SK-N-SH treated with all-trans-retinoic acid at 6 μM for 48 hours (cell line): ENCODE results near the gene GPR61.

Source experiments
- ARNTL ChIP-seq: fragments of 450-650 bp; formaldehyde crosslinking; IDR thresholded peaks from 2 replicates; pipeline ENCODE4 v1.5.0; 2020; ENCODE audit warnings: low read depth, mild to moderate bottlenecking, moderate library complexity, borderline replicate concordance
- CREB5 ChIP-seq: fragments of 250-450 bp; sonication (Bioruptor Pico); IDR thresholded peaks from 2 replicates; pipeline ENCODE4 v1.5.1; 2020; ENCODE audit warnings: low read depth, mild to moderate bottlenecking, moderate library complexity
- CSRNP3 ChIP-seq: fragments of 250-450 bp; sonication (Bioruptor Pico); IDR thresholded peaks from 2 replicates; pipeline ENCODE4 v1.5.1; 2021; ENCODE audit warnings: mild to moderate bottlenecking, moderate library complexity
- ISL1 ChIP-seq: fragments of 250-450 bp; sonication (Bioruptor Pico); IDR thresholded peaks from 2 replicates; pipeline ENCODE4 v2.1.2; 2022; ENCODE audit warnings: mild to moderate bottlenecking, moderate library complexity
- PATZ1 ChIP-seq: fragments of 250-450 bp; sonication (Bioruptor Pico); IDR thresholded peaks from 2 replicates; pipeline ENCODE4 v1.8.0; 2020; ENCODE audit warnings: mild to moderate bottlenecking, moderate library complexity, borderline replicate concordance
- PPARA ChIP-seq: fragments of 250-450 bp; sonication (Bioruptor Pico); IDR thresholded peaks from 2 replicates; pipeline ENCODE4 v1.5.0; 2020; ENCODE audit warnings: mild to moderate bottlenecking, borderline replicate concordance
- RARB ChIP-seq: fragments of 250-450 bp; sonication (Bioruptor Pico); IDR thresholded peaks from 2 replicates; pipeline ENCODE4 v1.8.0; 2021; ENCODE audit warnings: mild to moderate bottlenecking, moderate library complexity
- TCF4 ChIP-seq: fragments of 250-450 bp; sonication (Bioruptor Pico); IDR thresholded peaks from 2 replicates; pipeline ENCODE4 v1.8.0; 2021; ENCODE audit warnings: mild to moderate bottlenecking, moderate library complexity, borderline replicate concordance
- ZC3H10 ChIP-seq: fragments of 250-450 bp; sonication (Bioruptor Pico); IDR thresholded peaks from 2 replicates; pipeline ENCODE4 v1.5.1; 2021; ENCODE audit warnings: mild to moderate bottlenecking, moderate library complexity
- ZFP3 ChIP-seq: fragments of 250-450 bp; sonication (Bioruptor Pico); IDR thresholded peaks from 2 replicates; pipeline ENCODE4 v1.5.0; 2020; ENCODE audit warnings: mild to moderate bottlenecking, moderate library complexity
- ZFP30 ChIP-seq: fragments of 450-650 bp; formaldehyde crosslinking; IDR thresholded peaks from 2 replicates; pipeline ENCODE4 v1.5.0; 2022; ENCODE audit warnings: mild to moderate bottlenecking, moderate library complexity
- ZNF70 ChIP-seq: fragments of 450-650 bp; formaldehyde crosslinking; IDR thresholded peaks from 2 replicates; pipeline ENCODE4 v1.5.0; 2020; ENCODE audit warnings: mild to moderate bottlenecking, moderate library complexity
- TF ChIP-seq, protein P1 (sequence below): fragments of 250-450 bp; sonication (Bioruptor Pico); IDR thresholded peaks from 2 replicates; pipeline ENCODE4 v1.8.0; 2021; ENCODE audit warnings: low read depth, mild to moderate bottlenecking, moderate library complexity, borderline replicate concordance

DNA sequence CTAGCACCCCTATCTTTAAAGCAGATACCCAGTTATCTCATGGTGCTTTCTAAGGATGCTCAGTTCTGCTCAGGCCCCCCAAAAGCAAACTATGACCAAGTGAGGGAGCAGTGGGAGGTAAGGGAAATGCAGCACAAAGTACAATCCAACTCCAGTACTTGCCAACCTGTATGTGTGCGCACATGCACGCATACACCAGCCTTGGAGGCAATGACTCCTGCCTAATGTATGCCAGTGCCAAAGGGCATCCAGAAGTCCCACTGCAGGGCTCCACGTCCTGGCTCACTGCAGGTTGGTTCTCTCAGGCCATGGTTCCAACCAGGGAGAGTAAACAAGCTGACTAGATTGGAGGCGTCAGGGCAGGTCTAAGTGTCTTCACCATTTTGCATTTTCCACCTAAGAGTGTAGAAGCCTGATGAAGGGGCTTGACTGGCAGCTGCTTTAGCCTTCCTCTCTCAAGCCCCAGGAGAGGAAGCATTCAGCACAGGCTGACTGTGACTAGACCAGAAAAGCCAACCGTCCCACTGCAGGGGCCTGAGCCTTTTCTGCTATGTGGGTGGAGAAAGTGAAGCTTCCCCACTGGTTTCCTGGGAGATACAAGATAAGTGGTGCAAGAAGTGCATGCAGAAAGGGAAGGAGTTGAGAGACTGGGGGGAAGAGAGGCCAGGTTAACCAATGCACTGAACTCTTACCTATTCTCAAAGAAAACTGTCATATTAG lies 37.9 kb upstream of the GPR61 start:
- TF ChIP-seq ISL1 (CRISPR knock-in tag): no peak
- TF ChIP-seq RARB (CRISPR knock-in tag): no peak
- no peak for TF ChIP-seq CREB5 (CRISPR knock-in tag)
- TF ChIP-seq PATZ1 (CRISPR knock-in tag): no peak
- no peak for TF ChIP-seq ZFP3 (CRISPR knock-in tag)
- TF ChIP-seq TCF4: no peak
- no peak for TF ChIP-seq ZFP30 (CRISPR knock-in tag)
- TF ChIP-seq ZNF70 (CRISPR knock-in tag): no peak
- no peak for TF ChIP-seq PPARA (CRISPR knock-in tag)
- TF ChIP-seq ZC3H10 (CRISPR knock-in tag): no peak
- no peak for TF ChIP-seq CSRNP3 (CRISPR knock-in tag)
- TF ChIP-seq, protein P1, sequence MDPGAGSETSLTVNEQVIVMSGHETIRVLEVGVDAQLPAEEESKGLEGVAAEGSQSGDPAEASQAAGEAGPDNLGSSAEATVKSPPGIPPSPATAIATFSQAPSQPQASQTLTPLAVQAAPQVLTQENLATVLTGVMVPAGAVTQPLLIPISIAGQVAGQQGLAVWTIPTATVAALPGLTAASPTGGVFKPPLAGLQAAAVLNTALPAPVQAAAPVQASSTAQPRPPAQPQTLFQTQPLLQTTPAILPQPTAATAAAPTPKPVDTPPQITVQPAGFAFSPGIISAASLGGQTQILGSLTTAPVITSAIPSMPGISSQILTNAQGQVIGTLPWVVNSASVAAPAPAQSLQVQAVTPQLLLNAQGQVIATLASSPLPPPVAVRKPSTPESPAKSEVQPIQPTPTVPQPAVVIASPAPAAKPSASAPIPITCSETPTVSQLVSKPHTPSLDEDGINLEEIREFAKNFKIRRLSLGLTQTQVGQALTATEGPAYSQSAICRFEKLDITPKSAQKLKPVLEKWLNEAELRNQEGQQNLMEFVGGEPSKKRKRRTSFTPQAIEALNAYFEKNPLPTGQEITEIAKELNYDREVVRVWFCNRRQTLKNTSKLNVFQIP: no peak
- TF ChIP-seq ARNTL (CRISPR knock-in tag): no peak
